WERI-Rb-1 (cell line): ENCODE measurements around the gene PZP.
"Not testable (repeated sequence)": the region's sequence is repeated elsewhere in the genome, so short reads cannot be mapped to it uniquely, and the experiment has no call there.

ENCODE experiments used
- DNase-seq: peaks from one replicate; pipeline ENCODE4 v3.0.0-alpha.2; 2020
- H3K27ac ChIP-seq: fragments of 250-450 bp; sonication (Bioruptor Pico); 2 replicates; pipeline ENCODE4 v1.5.1; 2020; ENCODE audit warnings: mild to moderate bottlenecking, moderate library complexity
- H3K27me3 ChIP-seq: fragments of 250-450 bp; sonication (Bioruptor Pico); 2 replicates; pipeline ENCODE4 v1.5.1; 2021; ENCODE audit warnings: mild to moderate bottlenecking, low read depth, moderate library complexity; ENCODE audit not compliant: insufficient read depth, severe bottlenecking
- H3K36me3 ChIP-seq: fragments of 250-450 bp; sonication (Bioruptor Pico); 2 replicates; pipeline ENCODE4 v1.5.1; 2020; ENCODE audit warnings: mild to moderate bottlenecking, moderate library complexity
- H3K4me3 ChIP-seq: 2 replicates; pipeline ENCODE4 v1.5.1; 2011; ENCODE audit warnings: low read depth, mild to moderate bottlenecking, control low read depth, low read length
- H3K9me3 ChIP-seq: fragments of 250-450 bp; sonication (Bioruptor Pico); 2 replicates; pipeline ENCODE4 v1.5.1; 2021; ENCODE audit warnings: mild to moderate bottlenecking, moderate library complexity; ENCODE audit not compliant: severe bottlenecking
- CTCF ChIP-seq: IDR thresholded peaks from 2 replicates; pipeline ENCODE4 v1.5.1; 2011; ENCODE audit warnings: low read depth, mild to moderate bottlenecking, control low read depth, inconsistent platforms, low read length

PZP gene

GRCh38 chr12:9252256-9252655 is 44.1 kb upstream of the PZP start:
- H3K9me3 ChIP-seq: peaks cover 2% of the 10 kb centered on the region
- DNase-seq: no peak
- H3K27me3 ChIP-seq: peaks cover 14% of the 10 kb centered on the region
- no peak overlapping the region for H3K4me3 ChIP-seq
- H3K27ac ChIP-seq: no peak overlapping the region
- TF ChIP-seq CTCF: no peak
- no peaks in the 10 kb centered on the region for H3K36me3 ChIP-seq

- H3K27me3 ChIP-seq: peaks cover 14% of the 10 kb centered on the region
- TF ChIP-seq CTCF: no peak
Measured at GRCh38 chr12:9248435-9248834, 40.2 kb upstream of the PZP start.

GRCh38 chr12:9244894-9245293 is 36.7 kb upstream of the PZP start:
- Histone ChIP-seq H3K36me3 (no peaks in the 10 kb centered on the region), H3K4me3 (no peak overlapping the region), H3K27ac (no peak overlapping the region), H3K27me3 (peaks cover 6% of the 10 kb centered on the region), H3K9me3 (no peaks in the 10 kb centered on the region)
- no peak for DNase-seq
- no peak for TF ChIP-seq CTCF

More at GRCh38 chr12:9248435-9248834, 40.2 kb upstream of the PZP start:
- Histone ChIP-seq H3K9me3 (peaks cover 2% of the 10 kb centered on the region), H3K36me3 (no peaks in the 10 kb centered on the region), H3K27ac (no peak overlapping the region), H3K4me3 (no peak overlapping the region)
- no peak for DNase-seq

- Histone ChIP-seq H3K9me3 (no peaks in the 10 kb centered on the region), H3K27me3 (peaks cover 6% of the 10 kb centered on the region), H3K27ac (no peak overlapping the region), H3K4me3 (no peak overlapping the region), H3K36me3 (no peaks in the 10 kb centered on the region)
- TF ChIP-seq CTCF: no peak
- no peak for DNase-seq
Measured at GRCh38 chr12:9243999-9244649, 35.9 kb upstream of the PZP start.

GRCh38 chr12:9241301-9241700 is 33.1 kb upstream of the PZP start:
- H3K9me3 ChIP-seq: no peaks in the 10 kb centered on the region
- no peak for TF ChIP-seq CTCF
- H3K4me3 ChIP-seq: no peak overlapping the region
- H3K27me3 ChIP-seq: no peaks in the 10 kb centered on the region
- no peak overlapping the region for H3K27ac ChIP-seq
- H3K36me3 ChIP-seq: no peaks in the 10 kb centered on the region
- DNase-seq: no peak

GRCh38 chr12:9240776-9241175 is 32.6 kb upstream of the PZP start:
- TF ChIP-seq CTCF: no peak
- DNase-seq: no peak
- Histone ChIP-seq H3K36me3 (no peaks in the 10 kb centered on the region), H3K9me3 (no peaks in the 10 kb centered on the region), H3K27me3 (no peaks in the 10 kb centered on the region), H3K27ac (no peak overlapping the region), H3K4me3 (no peak overlapping the region)

- H3K27ac ChIP-seq, H3K9me3 ChIP-seq, H3K36me3 ChIP-seq, H3K4me3 ChIP-seq, DNase-seq, H3K27me3 ChIP-seq: not testable (repeated sequence)
Measured at GRCh38 chr12:9240004-9240635, 31.9 kb upstream of the PZP start.
